ENCODE results near the gene SNX24.
"Not testable (repeated sequence)": the region's sequence is repeated elsewhere in the genome, so short reads cannot be mapped to it uniquely, and the experiment has no call there.

The SNX24 gene

DNA sequence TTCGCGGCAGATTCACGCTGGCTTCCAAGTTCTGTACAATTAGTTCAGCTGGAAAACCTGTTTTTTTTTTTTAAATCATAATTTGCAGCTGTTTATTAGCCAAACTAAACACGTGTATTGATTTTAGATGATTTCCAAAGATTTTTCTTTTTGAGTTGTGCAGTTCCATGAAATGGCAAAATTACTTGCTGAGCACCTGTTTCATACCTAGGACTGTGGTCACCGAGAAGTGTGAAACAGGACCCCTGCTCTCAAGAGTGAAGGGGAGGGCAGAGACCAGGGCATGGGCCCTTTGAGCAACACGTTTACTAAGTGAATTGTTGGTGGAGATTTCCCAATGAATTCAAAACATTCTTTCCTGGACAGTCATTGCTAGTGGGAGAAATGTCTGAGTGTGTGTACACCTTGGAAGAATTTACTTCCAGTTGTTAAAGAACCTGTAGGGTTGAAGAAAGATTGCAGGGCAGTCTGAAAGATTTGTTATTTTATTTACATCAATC lies 688 bp downstream of the SNX24 start:
- no peak for DNase-seq (ENCODE audit: low read depth)
- H3K4me3 ChIP-seq (ENCODE audit: low read length): peak overlapping the region; percentile 61
- TF ChIP-seq, protein P1, sequence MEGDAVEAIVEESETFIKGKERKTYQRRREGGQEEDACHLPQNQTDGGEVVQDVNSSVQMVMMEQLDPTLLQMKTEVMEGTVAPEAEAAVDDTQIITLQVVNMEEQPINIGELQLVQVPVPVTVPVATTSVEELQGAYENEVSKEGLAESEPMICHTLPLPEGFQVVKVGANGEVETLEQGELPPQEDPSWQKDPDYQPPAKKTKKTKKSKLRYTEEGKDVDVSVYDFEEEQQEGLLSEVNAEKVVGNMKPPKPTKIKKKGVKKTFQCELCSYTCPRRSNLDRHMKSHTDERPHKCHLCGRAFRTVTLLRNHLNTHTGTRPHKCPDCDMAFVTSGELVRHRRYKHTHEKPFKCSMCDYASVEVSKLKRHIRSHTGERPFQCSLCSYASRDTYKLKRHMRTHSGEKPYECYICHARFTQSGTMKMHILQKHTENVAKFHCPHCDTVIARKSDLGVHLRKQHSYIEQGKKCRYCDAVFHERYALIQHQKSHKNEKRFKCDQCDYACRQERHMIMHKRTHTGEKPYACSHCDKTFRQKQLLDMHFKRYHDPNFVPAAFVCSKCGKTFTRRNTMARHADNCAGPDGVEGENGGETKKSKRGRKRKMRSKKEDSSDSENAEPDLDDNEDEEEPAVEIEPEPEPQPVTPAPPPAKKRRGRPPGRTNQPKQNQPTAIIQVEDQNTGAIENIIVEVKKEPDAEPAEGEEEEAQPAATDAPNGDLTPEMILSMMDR (conservative IDR thresholded peaks at IDR 0.05; ENCODE audit: low read depth, low read length): no peak

DNA sequence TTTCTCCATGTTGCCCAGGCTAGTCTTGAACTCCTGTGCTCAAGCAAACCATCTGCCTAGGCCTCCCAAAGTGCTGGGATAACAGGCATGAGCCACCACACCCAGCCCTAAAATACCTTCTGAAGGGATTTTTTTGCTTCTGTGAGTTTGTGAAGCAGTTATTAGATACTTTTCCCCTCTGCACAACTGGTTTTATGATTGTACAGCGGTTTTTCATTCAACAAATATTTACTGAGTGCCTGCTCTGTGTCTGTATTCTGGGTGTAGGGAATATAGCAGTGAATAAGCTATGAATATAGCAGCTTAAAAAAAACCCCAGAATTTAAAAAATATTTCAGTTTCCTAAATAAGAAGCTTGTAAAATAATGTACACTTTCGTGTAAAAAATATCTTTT lies 2.3 kb downstream of the SNX24 start:
- DNase-seq (ENCODE audit: low read depth): no peak
- H3K4me3 ChIP-seq (ENCODE audit: low read length): no peak overlapping the region
- TF ChIP-seq, protein P1 (conservative IDR thresholded peaks at IDR 0.05; ENCODE audit: low read depth, low read length): no peak

DNA sequence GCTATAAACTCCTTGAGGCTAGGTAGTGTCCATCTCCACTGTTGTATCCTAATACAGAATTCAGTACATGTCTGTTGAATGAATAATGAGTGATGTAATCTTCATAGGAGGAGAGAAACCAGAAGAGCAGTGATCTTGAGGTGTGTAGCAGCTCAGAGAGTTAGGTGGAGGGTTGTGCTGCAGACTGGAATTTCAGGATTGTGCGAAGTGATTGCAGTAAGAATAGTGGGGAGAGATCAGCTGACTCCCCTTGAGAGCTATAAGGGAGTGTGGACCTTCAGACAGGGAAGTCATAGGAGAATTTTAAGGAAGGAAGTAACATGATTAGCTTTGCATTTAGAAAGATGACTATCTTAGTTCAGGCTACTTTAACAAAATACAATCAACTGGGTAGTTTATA lies 4.4 kb downstream of the SNX24 start:
- TF ChIP-seq, protein P1 (conservative IDR thresholded peaks at IDR 0.05; ENCODE audit: low read depth, low read length): no peak
- H3K4me3 ChIP-seq (ENCODE audit: low read length): no peak overlapping the region
- no peak for DNase-seq (ENCODE audit: low read depth)

DNA sequence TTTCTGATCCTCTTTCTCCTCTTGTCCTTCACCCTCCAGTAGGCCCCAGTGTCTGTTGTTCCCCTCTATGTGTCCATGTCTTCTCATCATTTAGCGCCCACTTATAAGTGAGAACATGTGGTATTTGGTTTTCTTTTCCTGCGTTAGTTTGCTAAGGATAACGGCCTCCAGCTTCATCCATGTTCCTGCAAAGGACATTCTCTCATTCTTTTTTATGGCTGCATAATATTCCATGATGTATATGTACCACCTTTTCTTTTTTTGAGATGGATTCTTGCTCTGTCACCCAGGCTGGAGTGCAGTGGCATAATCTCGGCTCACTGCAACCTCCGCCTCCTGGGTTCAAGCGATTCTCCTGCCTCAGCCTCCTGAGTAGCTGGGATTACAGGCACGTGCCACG lies 12.1 kb downstream of the SNX24 start:
- H3K4me3 ChIP-seq (ENCODE audit: low read length); DNase-seq (ENCODE audit: low read depth): not testable (repeated sequence)

DNA sequence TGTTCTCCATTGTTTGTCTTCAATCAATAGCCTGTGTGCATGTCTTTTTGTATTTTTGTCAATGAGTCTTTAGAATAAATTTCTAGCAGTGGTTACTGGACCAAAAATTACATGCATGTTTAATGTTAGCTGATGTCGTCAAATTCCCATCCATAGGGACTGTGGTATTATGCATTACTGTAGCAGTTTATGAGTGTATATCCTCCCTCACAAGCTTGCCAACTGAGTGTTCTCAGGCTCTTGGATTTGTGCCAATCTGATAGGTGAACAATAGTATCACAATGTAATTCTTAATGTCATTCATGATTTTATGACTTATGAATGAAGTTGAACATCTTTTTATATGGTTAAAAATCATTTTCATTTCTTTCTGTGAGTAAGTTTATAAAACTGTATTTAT lies 13.0 kb downstream of the SNX24 start:
- no peak overlapping the region for H3K4me3 ChIP-seq (ENCODE audit: low read length)
- TF ChIP-seq, protein P1 (conservative IDR thresholded peaks at IDR 0.05; ENCODE audit: low read depth, low read length): no peak
- no peak for DNase-seq (ENCODE audit: low read depth)

DNA sequence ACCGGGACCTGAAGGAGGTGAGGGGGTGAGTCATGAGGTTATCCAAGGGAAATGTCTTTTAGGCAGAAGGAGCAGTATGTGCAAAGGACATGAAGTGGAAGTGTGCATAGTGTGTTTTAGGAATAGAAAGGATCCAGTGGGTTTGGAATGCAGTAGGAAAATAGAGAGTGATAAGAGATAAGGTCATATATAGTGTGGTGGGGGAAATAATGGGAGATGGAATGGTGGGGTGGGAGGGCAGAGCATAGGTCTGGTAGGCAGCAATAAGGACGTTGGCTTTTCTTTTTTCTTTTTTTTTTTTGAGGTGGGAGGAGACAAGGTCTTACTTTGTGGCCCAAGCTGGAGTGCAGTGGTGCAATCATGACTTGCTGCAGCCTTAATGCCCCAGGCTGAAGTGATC lies 17.8 kb downstream of the SNX24 start:
- no peak overlapping the region for H3K4me3 ChIP-seq (ENCODE audit: low read length)
- TF ChIP-seq, protein P1 (conservative IDR thresholded peaks at IDR 0.05; ENCODE audit: low read depth, low read length): no peak
- no peak for DNase-seq (ENCODE audit: low read depth)

DNA sequence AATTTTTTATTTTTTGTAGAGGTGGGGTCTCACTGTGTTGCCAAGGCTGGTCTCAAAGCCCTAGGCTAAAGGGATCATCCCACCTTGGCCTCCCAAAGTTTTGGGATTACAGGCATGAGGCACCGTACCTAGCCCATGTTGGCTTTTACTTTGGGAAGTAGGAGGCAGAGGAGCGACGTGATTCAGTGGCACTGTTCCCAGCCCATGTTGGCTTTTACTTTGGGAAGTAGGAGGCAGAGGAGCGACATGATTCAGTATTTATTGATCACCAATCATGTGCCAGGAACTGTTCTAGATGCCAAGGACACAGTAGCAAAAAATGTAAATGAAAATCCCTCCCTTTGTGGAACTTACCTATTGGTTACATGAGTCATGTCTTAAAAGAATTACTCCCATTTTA lies 18.3 kb downstream of the SNX24 start:
- DNase-seq (ENCODE audit: low read depth): no peak
- no peak overlapping the region for H3K4me3 ChIP-seq (ENCODE audit: low read length)
- TF ChIP-seq, protein P1 (conservative IDR thresholded peaks at IDR 0.05; ENCODE audit: low read depth, low read length): no peak

DNA sequence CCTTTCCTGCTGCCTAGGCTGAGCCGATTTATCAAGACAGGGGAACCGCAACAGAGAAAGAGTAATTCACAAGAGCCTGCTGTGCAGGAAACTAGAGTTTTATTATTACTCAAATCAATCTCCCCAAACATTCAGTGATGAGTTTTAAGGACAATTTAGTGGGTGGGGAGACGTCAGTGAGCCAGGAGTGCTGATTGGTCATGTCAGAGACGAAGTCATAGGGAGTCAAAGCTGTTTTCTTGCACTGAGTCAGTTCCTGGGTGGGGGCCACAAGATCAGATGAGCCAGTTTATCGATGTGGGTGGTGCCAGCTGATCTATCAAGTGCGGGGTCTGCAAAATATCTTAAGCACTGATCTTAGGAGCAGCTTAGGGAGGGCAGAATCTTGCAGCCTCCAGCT lies 19.0 kb downstream of the SNX24 start:
- no peak for DNase-seq (ENCODE audit: low read depth)
- TF ChIP-seq, protein P1 (conservative IDR thresholded peaks at IDR 0.05; ENCODE audit: low read depth, low read length): no peak

More for the DNA sequence above, 19.0 kb downstream of the SNX24 start:
- H3K4me3 ChIP-seq (ENCODE audit: low read length): no peak overlapping the region
